Heart left ventricle (tissue), 16 donors: Measurements from ENCODE around the gene C2orf68. TPM values are rescaled to one million over a fixed set of nuclear protein-coding genes. Genes with fewer than 3 reads are reported as not detected.
"Not testable (repeated sequence)": the region's sequence is repeated elsewhere in the genome, so short reads cannot be mapped to it uniquely, and the experiment has no call there.

Experiments used
- ATAC-seq, 4 donors: fragments of 200-7000 bp; cut with Tn5 transposase; one replicate each; pipeline ENCODE4 v1.9.1; 2020 to 2022; ENCODE audit warnings: moderate library complexity in 4 of 4, mild to moderate bottlenecking in 3 of 4, moderate number of reproducible peaks in 1 of 4
- DNase-seq, 5 donors: peaks; one replicate each; pipeline ENCODE4 v3.0.0-alpha.2; 2020
- H3K27ac ChIP-seq, 12 donors: fragments of 200-600 bp; sonication (generic) in 4 of 12; one replicate each; pipeline versions ENCODE4 v1.5.0 to v1.8.0; 2016 to 2022; ENCODE audit warnings: mild to moderate bottlenecking in 2 of 12
- H3K27me3 ChIP-seq, 9 donors: fragments of 200-600 bp; sonication (generic) in 2 of 9; one replicate each; pipeline versions ENCODE4 v1.5.1 to v1.8.0; 2016 to 2022; ENCODE audit warnings: mild to moderate bottlenecking in 3 of 9
- H3K36me3 ChIP-seq, 9 donors: fragments of 200-600 bp; sonication (generic) in 2 of 9; one replicate each; pipeline versions ENCODE4 v1.5.0 to v1.8.0; 2018 to 2022; ENCODE audit warnings: mild to moderate bottlenecking in 2 of 9
- H3K4me1 ChIP-seq, 12 donors: fragments of 200-600 bp; sonication (generic) in 4 of 12; one replicate each; pipeline versions ENCODE4 v1.5.0 to v1.8.0; 2016 to 2022; ENCODE audit warnings: mild to moderate bottlenecking in 3 of 12
- H3K4me3 ChIP-seq, 12 donors: fragments of 200-600 bp; sonication (generic) in 4 of 12; one replicate each; pipeline versions ENCODE4 v1.5.0 to v1.8.0; 2017 to 2022; ENCODE audit warnings: mild to moderate bottlenecking in 9 of 12, moderate library complexity in 4 of 12
- H3K9me3 ChIP-seq, 12 donors: fragments of 200-600 bp; sonication (generic) in 4 of 12; one replicate each; pipeline versions ENCODE4 v1.5.0 to v1.8.0; 2016 to 2022; ENCODE audit warnings: mild to moderate bottlenecking in 1 of 12
- CTCF ChIP-seq, 12 donors: fragments of 200-600 bp; sonication (generic) in 4 of 12; IDR thresholded peaks; one replicate each; pipeline versions ENCODE4 v1.5.0 to v1.8.0; 2018 to 2022; ENCODE audit warnings: antibody characterized with exemption in 12 of 12, mild to moderate bottlenecking in 5 of 12
- POLR2A ChIP-seq, 2 donors: fragments of 450-650 bp; IDR thresholded peaks; one replicate each; pipeline ENCODE4 v1.6.1; 2017; ENCODE audit warnings: antibody characterized with exemption in 2 of 2, mild to moderate bottlenecking in 2 of 2, moderate library complexity in 2 of 2
- WGBS, 4 donors: extraction: QIAGEN DNeasy Blood & Tissue Kit in 2 of 4; methylation state at CpG; one replicate each; pipeline versions ENCODE4 v1.1.5 to v1.1.7; 2013 to 2018; 5-methylcytosine and 5-hydroxymethylcytosine counted together
- intact Hi-C, 10 donors: fragments of 100-400 bp; cut with DNase I; formaldehyde crosslinking; loops; one replicate each; pipeline versions ENCODE4 v1.11.1 to v1.14.2; 2022
- polyA plus RNA-seq, 2 donors: library from polyadenylated mRNA; stranded (reverse); fragments of 200-250 nt; gene quantifications; one replicate each; pipeline ENCODE4 v1.2.3, GENCODE V29; 2013
- total RNA-seq, 9 donors: library from RNA; depleted of rRNA in 2 of 9; stranded (reverse); fragments of >200 nt in 2 of 9; fragmentation: NEBNext Ultra II Directional in 3 of 9; extraction: Animal tissue kit (Norgen Biotek cat#: 25700) in 3 of 9; gene quantifications; one replicate each; pipeline versions ENCODE4 v1.1.0 to v1.2.4, GENCODE V29; 2016 to 2023
- donor health status: ischemic (EF 13 %, LVEDD 7.1; RV severe dilation, severe dysfunction).
- donor health status: healthy with polysubstance abuse.
- donor health status: DM: no; HTN: yes; CAD: no.
- donor health status: DM: no; HTN: no; CAD: no.
- donor health status: ischemic (EF 25% LVEDD 6.9; RV normal size, moderate dysfunction).
- donor health status: ischemic (EF 25% LVEDD 5.7; RV mildly dilated, moderate dysfunction).
- donor health status: healthy.
- donor health status: DM: yes; HTN: yes; CAD: no.
- donor health status: ischemic (EF 35%, LVEDD 5.7; RV mildly dilated, moderate dysfunction).
- donor health status: nonischemic (EF 11% LVEDD 7.7; RV severe dilation, severe dysfunction).
- donor health status: DM: yes; HTN: yes; CAD: no.
- donor health status: PGD.
- donor health status: ischemic (EF 29% LVEDD 5.4; RV normal size, mild dysfunction).
- donor health status: nonischemic (EF 23%, LVEDD 6.1; RV moderate dilation, normal function).

The C2orf68 gene
- total and polyA plus RNA-seq, 11 donors = 12.0 to 38.2 (median 29.1) TPM

DNA sequence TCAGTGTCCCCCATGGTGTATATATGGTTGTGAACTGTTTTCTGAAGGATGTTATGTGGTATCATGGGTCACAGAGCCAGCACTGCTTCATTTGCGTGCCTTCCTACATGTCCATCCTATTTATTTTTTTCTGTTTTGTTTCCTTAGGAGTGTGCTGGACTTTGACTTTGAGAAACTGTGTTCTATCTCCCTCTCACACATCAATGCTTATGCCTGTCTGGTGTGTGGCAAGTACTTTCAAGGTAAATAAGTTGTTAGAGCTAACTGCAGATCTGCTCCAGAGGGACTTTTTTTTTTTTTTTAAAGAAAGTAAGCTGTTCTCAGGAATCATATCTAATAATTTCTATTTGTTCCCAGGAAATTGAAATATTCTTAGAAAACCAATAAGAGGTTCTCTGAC lies 9.5 kb upstream of the C2orf68 start:
- intact Hi-C loops = no loop called here
- H3K9me3 ChIP-seq = no peaks in the 10 kb centered on the region
- H3K4me1 ChIP-seq = peaks cover 3 to 38% (median 21%) of the 10 kb centered on the region in 12 donors
- TF ChIP-seq POLR2A (IDR thresholded peaks at IDR 0.05) (no peak), CTCF (IDR thresholded peaks at IDR 0.05) (no peak)
- no peak overlapping the region for H3K27ac ChIP-seq
- no peak for ATAC-seq
- no peak for DNase-seq
- no peaks in the 10 kb centered on the region for H3K27me3 ChIP-seq
- 89 to 100% (median 97%) methylated on average over 1 of the region's 1 CpG for WGBS, 4 donors
- H3K36me3 ChIP-seq = peaks cover 0 to 87% (median 75%) of the 10 kb centered on the region in 9 donors
- no peak overlapping the region for H3K4me3 ChIP-seq

- 90 to 92% (median 91%) methylated on average over 6 of the region's 6 CpGs for WGBS, 4 donors
- H3K9me3 ChIP-seq = no peaks in the 10 kb centered on the region
- H3K4me1 ChIP-seq = peaks cover 3 to 44% (median 24%) of the 10 kb centered on the region in 12 donors
- H3K36me3 ChIP-seq = peaks cover 0 to 70% (median 58%) of the 10 kb centered on the region in 9 donors
- H3K27me3 ChIP-seq = no peaks in the 10 kb centered on the region
- no peak for ATAC-seq
- intact Hi-C loops = loop anchor here in 3 of 10 donors (5.0 kb wide), 3 partner anchors 57 to 202 kb away; partner anchors contain the start of genes GGCX (in 2 of the 3) and SH2D6 (in 1 of the 3)
- TF ChIP-seq POLR2A (IDR thresholded peaks at IDR 0.05) = no peak
- TF ChIP-seq CTCF (IDR thresholded peaks at IDR 0.05) = no peak
- no peak for DNase-seq
- no peak overlapping the region for H3K27ac ChIP-seq
- H3K4me3 ChIP-seq = no peak overlapping the region
Measured at GRCh38 chr2:85619617-85620016, 7.8 kb upstream of the C2orf68 start.

- Histone ChIP-seq H3K4me3 (peak overlapping the region in 6 of 12 donors; percentile 91 to 100 (median 99)), H3K4me1 (peaks cover 3 to 36% (median 17%) of the 10 kb centered on the region in 12 donors), H3K36me3 (peaks cover 0 to 51% (median 39%) of the 10 kb centered on the region in 9 donors)
- intact Hi-C loops = loop anchor here in 3 of 10 donors (5.0 kb wide), 3 partner anchors 55 to 200 kb away; partner anchors contain the start of genes GGCX (in 2 of the 3) and SH2D6 (in 1 of the 3)
- ATAC-seq, H3K9me3 ChIP-seq, H3K27me3 ChIP-seq, H3K27ac ChIP-seq, DNase-seq: not testable (repeated sequence)
- 74 to 86% (median 79%) methylated on average over 5 of the region's 5 CpGs for WGBS, 4 donors
Measured at GRCh38 chr2:85617723-85618122, 5.9 kb upstream of the C2orf68 start.

DNA sequence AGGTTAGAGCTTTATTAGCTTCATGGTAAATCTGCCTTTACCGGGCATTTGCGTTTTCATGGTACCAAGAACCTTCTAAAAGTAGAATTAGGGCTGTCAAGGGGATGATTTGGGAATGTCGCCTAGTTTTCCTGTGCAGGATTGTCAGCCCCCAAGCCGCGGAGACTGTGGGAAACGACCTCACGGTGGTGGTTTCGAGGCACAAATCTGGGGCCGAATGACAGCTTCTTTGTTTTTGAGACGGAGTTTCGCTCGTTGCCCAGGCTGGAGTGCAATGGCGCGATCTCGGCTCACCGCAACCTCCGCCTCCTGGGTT lies 3.5 kb upstream of the C2orf68 start:
- peak overlapping the region; percentile 44 to 94 (median 90) for H3K27ac ChIP-seq
- peaks cover 6 to 51% (median 21%) of the 10 kb centered on the region in 12 donors for H3K4me1 ChIP-seq
- peak overlapping the region in 9 of 12 donors; percentile 67 to 100 (median 100) for H3K4me3 ChIP-seq
- intact Hi-C loops = loop anchor here in 3 of 10 donors (5.0 kb wide), 3 partner anchors 53 to 198 kb away; partner anchors contain the start of genes GGCX (in 2 of the 3) and SH2D6 (in 1 of the 3)
- H3K36me3 ChIP-seq = peaks cover 0 to 28% (median 16%) of the 10 kb centered on the region in 9 donors
- DNase-seq = peak in 1 of 5 donors; percentile 27
- no peaks in the 10 kb centered on the region for H3K9me3 ChIP-seq
- no peak for ATAC-seq
- TF ChIP-seq POLR2A (IDR thresholded peaks at IDR 0.05) (no peak), CTCF (IDR thresholded peaks at IDR 0.05) (no peak)
- H3K27me3 ChIP-seq = no peaks in the 10 kb centered on the region
- WGBS, 4 donors = 87 to 90% (median 88%) methylated on average over 17 of the region's 17 CpGs

- 93 to 96% (median 94%) methylated on average over 7 of the region's 7 CpGs for WGBS, 4 donors
- not testable (repeated sequence) for H3K4me3 ChIP-seq, H3K9me3 ChIP-seq, ATAC-seq, H3K27me3 ChIP-seq, H3K27ac ChIP-seq
- Histone ChIP-seq H3K4me1 (peaks cover 6 to 55% (median 26%) of the 10 kb centered on the region in 12 donors), H3K36me3 (peaks cover 0 to 25% (median 11%) of the 10 kb centered on the region in 9 donors)
- peak in 1 of 5 donors; percentile 9 for DNase-seq
- intact Hi-C loops = loop anchor here in 5 of 10 donors (5.0 kb wide), 3 partner anchors 52 to 197 kb away; partner anchors contain the start of genes GGCX (in 4 of the 5) and SH2D6 (in 1 of the 5)
Measured at GRCh38 chr2:85614757-85615156, 2.9 kb upstream of the C2orf68 start.
